ENCODE data around the gene IL3RA. TPM values are rescaled to one million over a fixed set of nuclear protein-coding genes. Genes with fewer than 3 reads are reported as not detected.

The IL3RA gene
- total RNA-seq, 1 experiment from 2014 or later: 1.1 TPM

GRCh38 chrX:1384658-1385252 lies 48.2 kb downstream of the IL3RA start:
- DNase-seq (ENCODE audit: low spot score): no peak

GRCh38 chrX:1385253-1386223 lies 49.0 kb downstream of the IL3RA start:
- DNase-seq (ENCODE audit: low spot score): no peak

GRCh38 chrX:1386338-1387127 lies 49.9 kb downstream of the IL3RA start:
- DNase-seq (ENCODE audit: low spot score): no peak

- no peak for DNase-seq (ENCODE audit: low spot score)
Observed at GRCh38 chrX:1387141-1387776, 50.7 kb downstream of the IL3RA start.

GRCh38 chrX:1388651-1389050 lies 52.1 kb downstream of the IL3RA start:
- no peak for DNase-seq (ENCODE audit: low spot score)

GRCh38 chrX:1389181-1389992 lies 52.8 kb downstream of the IL3RA start:
- DNase-seq (ENCODE audit: low spot score): no peak

GRCh38 chrX:1389993-1390285 lies 53.4 kb downstream of the IL3RA start:
- DNase-seq (ENCODE audit: low spot score): no peak

- DNase-seq (ENCODE audit: low spot score): no peak
Observed at GRCh38 chrX:1390621-1391369, 54.2 kb downstream of the IL3RA start.

GRCh38 chrX:1391370-1391706 lies 54.8 kb downstream of the IL3RA start:
- no peak for DNase-seq (ENCODE audit: low spot score)

- peak; percentile 97 for DNase-seq (ENCODE audit: low spot score)
Observed at GRCh38 chrX:1391707-1392375, 55.3 kb downstream of the IL3RA start, which contains the start of gene SLC25A6. Gene SLC25A6, minus strand, starts transcription at chrX:1392113. Its CDS starts 104 bp downstream, at chrX:1392009.

- peak; percentile 70 for DNase-seq (ENCODE audit: low spot score)
Observed at GRCh38 chrX:1392376-1393068, 55.9 kb downstream of the IL3RA start.

GRCh38 chrX:1393871-1394615 lies 57.5 kb downstream of the IL3RA start:
- DNase-seq (ENCODE audit: low spot score): no peak

GRCh38 chrX:1394731-1395501 lies 58.3 kb downstream of the IL3RA start:
- no peak for DNase-seq (ENCODE audit: low spot score)

- no peak for DNase-seq (ENCODE audit: low spot score)
Observed at GRCh38 chrX:1395646-1396216, 59.1 kb downstream of the IL3RA start.

- no peak for DNase-seq (ENCODE audit: low spot score)
Observed at GRCh38 chrX:1397001-1397400, 60.4 kb downstream of the IL3RA start.

GRCh38 chrX:1397441-1398270 lies 61.1 kb downstream of the IL3RA start:
- no peak for DNase-seq (ENCODE audit: low spot score)

Measured in H4 (cell line).